GM20000 (cell line): ENCODE measurements around the gene SPATA17.

Source experiments
- DNase-seq: peaks from one replicate; pipeline ENCODE4 v3.0.0; 2012; ENCODE audit warnings: low spot score
- CTCF ChIP-seq: IDR thresholded peaks from 2 replicates; pipeline ENCODE4 v1.5.1; 2012; ENCODE audit warnings: mild to moderate bottlenecking, control low read depth; ENCODE audit errors: extremely low read depth, missing control alignments

Gene SPATA17

GRCh38 chr1:217910203-217910602 lies 279.1 kb downstream of the SPATA17 start:
- no peak for TF ChIP-seq CTCF
- no peak for DNase-seq

GRCh38 chr1:217910791-217911320 lies 279.7 kb downstream of the SPATA17 start:
- DNase-seq, result no peak
- TF ChIP-seq CTCF, result no peak

- no peak for DNase-seq
- TF ChIP-seq CTCF, result no peak
Measured at GRCh38 chr1:217911908-217912307, 280.8 kb downstream of the SPATA17 start.

- DNase-seq, result no peak
- no peak for TF ChIP-seq CTCF
Measured at GRCh38 chr1:217917281-217917887, 286.2 kb downstream of the SPATA17 start.

GRCh38 chr1:217919683-217920388 lies 288.7 kb downstream of the SPATA17 start:
- no peak for DNase-seq

More at GRCh38 chr1:217919683-217920388, 288.7 kb downstream of the SPATA17 start:
- no peak for TF ChIP-seq CTCF
